ENCODE measurements around the gene C1orf35.
"Not testable (repeated sequence)": the region's sequence is repeated elsewhere in the genome, so short reads cannot be mapped to it uniquely, and the experiment has no call there.

C1orf35 gene

GRCh38 chr1:228142155-228142691 is 39.1 kb upstream of the C1orf35 start:
- DNase-seq (ENCODE audit: low spot score) = no peak

GRCh38 chr1:228141226-228142044 is 38.3 kb upstream of the C1orf35 start:
- DNase-seq (ENCODE audit: low spot score) = peak; percentile 47

- DNase-seq (ENCODE audit: low spot score) = no peak
Observed at GRCh38 chr1:228140724-228141225, 37.6 kb upstream of the C1orf35 start.

- peak; percentile 100 for DNase-seq (ENCODE audit: low spot score)
Observed at GRCh38 chr1:228139931-228140723, 37.0 kb upstream of the C1orf35 start, which contains the start of gene GUK1. TSS of gene GUK1 (plus strand) at chr1:228140279. CDS start at chr1:228140303, 24 bp downstream.

- DNase-seq (ENCODE audit: low spot score) = no peak
Observed at GRCh38 chr1:228139406-228139930, 36.3 kb upstream of the C1orf35 start.

GRCh38 chr1:228136901-228137300 is 33.8 kb upstream of the C1orf35 start:
- DNase-seq (ENCODE audit: low spot score) = no peak

GRCh38 chr1:228134591-228134990 is 31.5 kb upstream of the C1orf35 start:
- DNase-seq (ENCODE audit: low spot score) = no peak

GRCh38 chr1:228131766-228132165 is 28.6 kb upstream of the C1orf35 start:
- no peak for DNase-seq (ENCODE audit: low spot score)

- DNase-seq (ENCODE audit: low spot score) = no peak
Observed at GRCh38 chr1:228125185-228125584, 22.1 kb upstream of the C1orf35 start.

- no peak for DNase-seq (ENCODE audit: low spot score)
Observed at GRCh38 chr1:228123505-228123904, 20.4 kb upstream of the C1orf35 start.

GRCh38 chr1:228122921-228123441 is 19.9 kb upstream of the C1orf35 start:
- no peak for DNase-seq (ENCODE audit: low spot score)

- no peak for DNase-seq (ENCODE audit: low spot score)
Observed at GRCh38 chr1:228120857-228121489, 17.8 kb upstream of the C1orf35 start.

GRCh38 chr1:228120351-228120750 is 17.2 kb upstream of the C1orf35 start:
- no peak for DNase-seq (ENCODE audit: low spot score)

- no peak for DNase-seq (ENCODE audit: low spot score)
Observed at GRCh38 chr1:228118040-228118439, 14.9 kb upstream of the C1orf35 start.

- no peak for DNase-seq (ENCODE audit: low spot score)
Observed at GRCh38 chr1:228117335-228117734, 14.2 kb upstream of the C1orf35 start.

GRCh38 chr1:228114827-228115226 is 11.7 kb upstream of the C1orf35 start:
- DNase-seq (ENCODE audit: low spot score) = no peak

- no peak for DNase-seq (ENCODE audit: low spot score)
Observed at GRCh38 chr1:228112617-228113016, 9.5 kb upstream of the C1orf35 start.

- DNase-seq (ENCODE audit: low spot score) = no peak
Observed at GRCh38 chr1:228112167-228112566, 9.0 kb upstream of the C1orf35 start.

- not testable (repeated sequence) for DNase-seq (ENCODE audit: low spot score)
Observed at GRCh38 chr1:228111315-228111714, 8.2 kb upstream of the C1orf35 start.

GRCh38 chr1:228110556-228110955 is 7.4 kb upstream of the C1orf35 start:
- no peak for DNase-seq (ENCODE audit: low spot score)

- no peak for DNase-seq (ENCODE audit: low spot score)
Observed at GRCh38 chr1:228109962-228110488, 6.9 kb upstream of the C1orf35 start.

All from hematopoietic multipotent progenitor cell treated with erythropoietin and hydrocortisone succinate and interleukin-3 and kit ligand, for 17 days (in vitro differentiated cells).